Mammary epithelial cell (primary cell): ENCODE data around the gene INPP4B.

Experiments
- EZH2 ChIP-seq: IDR thresholded peaks from 2 replicates; pipeline ENCODE4 v1.6.1; 2012; ENCODE audit warnings: low read length, inconsistent platforms, borderline replicate concordance
- TF ChIP-seq, protein P1 (sequence below), 2 donors: IDR thresholded peaks in 1 of 2; conservative IDR thresholded peaks in 1 of 2; 2 replicates each; pipeline ENCODE4 v1.5.1; 2011 to 2012; ENCODE audit warnings: inconsistent platforms in 2 of 2, low read length in 2 of 2, mild to moderate bottlenecking in 2 of 2, control low read depth in 1 of 2, low read depth in 1 of 2; ENCODE audit not compliant: insufficient read depth in 1 of 2; ENCODE audit errors: extremely low read depth in 1 of 2

DNA sequence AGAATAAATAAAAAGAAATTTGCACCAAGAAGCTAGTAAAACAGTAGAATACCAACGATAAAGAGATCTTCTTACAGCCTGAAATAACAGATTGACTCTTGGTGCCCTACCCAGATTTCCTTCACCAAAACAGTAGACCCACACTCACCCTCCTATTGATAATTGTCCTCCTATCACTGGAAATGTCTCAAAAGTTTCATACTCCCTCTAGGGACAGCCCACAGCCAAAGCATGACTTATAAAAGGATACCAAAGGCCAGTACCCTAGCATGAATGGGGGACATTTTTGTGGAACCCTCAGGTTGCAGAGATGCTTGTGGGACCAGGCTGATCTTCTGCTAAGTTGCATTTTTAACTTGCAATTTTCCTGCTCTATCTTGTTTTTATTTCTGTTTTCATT, 104.1 kb downstream of the INPP4B start:
- TF ChIP-seq EZH2: no peak
- TF ChIP-seq, protein P1, sequence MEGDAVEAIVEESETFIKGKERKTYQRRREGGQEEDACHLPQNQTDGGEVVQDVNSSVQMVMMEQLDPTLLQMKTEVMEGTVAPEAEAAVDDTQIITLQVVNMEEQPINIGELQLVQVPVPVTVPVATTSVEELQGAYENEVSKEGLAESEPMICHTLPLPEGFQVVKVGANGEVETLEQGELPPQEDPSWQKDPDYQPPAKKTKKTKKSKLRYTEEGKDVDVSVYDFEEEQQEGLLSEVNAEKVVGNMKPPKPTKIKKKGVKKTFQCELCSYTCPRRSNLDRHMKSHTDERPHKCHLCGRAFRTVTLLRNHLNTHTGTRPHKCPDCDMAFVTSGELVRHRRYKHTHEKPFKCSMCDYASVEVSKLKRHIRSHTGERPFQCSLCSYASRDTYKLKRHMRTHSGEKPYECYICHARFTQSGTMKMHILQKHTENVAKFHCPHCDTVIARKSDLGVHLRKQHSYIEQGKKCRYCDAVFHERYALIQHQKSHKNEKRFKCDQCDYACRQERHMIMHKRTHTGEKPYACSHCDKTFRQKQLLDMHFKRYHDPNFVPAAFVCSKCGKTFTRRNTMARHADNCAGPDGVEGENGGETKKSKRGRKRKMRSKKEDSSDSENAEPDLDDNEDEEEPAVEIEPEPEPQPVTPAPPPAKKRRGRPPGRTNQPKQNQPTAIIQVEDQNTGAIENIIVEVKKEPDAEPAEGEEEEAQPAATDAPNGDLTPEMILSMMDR (conservative IDR thresholded peaks at IDR 0.05 in 1 of 2, IDR thresholded peaks at IDR 0.05 in 1 of 2; ENCODE audit: extremely low read depth in 1 of 2, insufficient read depth in 1 of 2, low read depth in 1 of 2, low read length in 2 of 2): peak; percentile 33 to 35
